Measurements from ENCODE around the gene ZNF317.

GRCh38 chr19:9171393-9171991, 31.3 kb downstream of the ZNF317 start:
- TF ChIP-seq CTCF (IDR thresholded peaks at IDR 0.05) (no peak), POLR2A (IDR thresholded peaks at IDR 0.05) (no peak)

Measured in adrenal gland (tissue), 5 donors.